Right renal pelvis (tissue), 4 donors: Measurements from ENCODE around the gene CNDP2. TPM values are rescaled to one million over a fixed set of nuclear protein-coding genes. Genes with fewer than 3 reads are reported as not detected.
"Not testable (repeated sequence)": the region's sequence is repeated elsewhere in the genome, so short reads cannot be mapped to it uniquely, and the experiment has no call there.

Experiments used
- DNase-seq, 4 donors: peaks; one replicate each; pipeline ENCODE4 v3.0.0-alpha.2; 2013; ENCODE audit warnings: low read depth in 4 of 4, low spot score in 3 of 4, missing footprints in 1 of 4
- polyA plus RNA-seq, 4 donors: library from polyadenylated mRNA; unstranded; fragments of 120-200 nt; gene quantifications; one replicate each; pipeline ENCODE4 v1.2.1, GENCODE V29; 2013; ENCODE audit not compliant: insufficient read length in 4 of 4

The CNDP2 gene
- polyA plus RNA-seq, 4 donors = 263 to 289 (median 279) TPM

GRCh38 chr18:74515620-74516231, 19.6 kb downstream of the CNDP2 start:
- DNase-seq = no peak

- no peak for DNase-seq
These were observed 20.4 kb downstream of the CNDP2 start for GRCh38 chr18:74516271-74517235.

- no peak for DNase-seq
These were observed 21.1 kb downstream of the CNDP2 start for GRCh38 chr18:74517236-74517630.

- no peak for DNase-seq
These were observed 22.5 kb downstream of the CNDP2 start for GRCh38 chr18:74518456-74519295.

- no peak for DNase-seq
These were observed 23.3 kb downstream of the CNDP2 start for GRCh38 chr18:74519320-74520095.

- DNase-seq = no peak
These were observed 24.1 kb downstream of the CNDP2 start for GRCh38 chr18:74520096-74520833.

- DNase-seq = no peak
These were observed 25.0 kb downstream of the CNDP2 start for GRCh38 chr18:74521068-74521725.

GRCh38 chr18:74522635-74523548, 26.7 kb downstream of the CNDP2 start:
- DNase-seq = no peak

- DNase-seq = peak in 1 of 4 donors; percentile 55
These were observed 27.9 kb downstream of the CNDP2 start for GRCh38 chr18:74524097-74524496.

- DNase-seq = not testable (repeated sequence)
These were observed 28.8 kb downstream of the CNDP2 start for GRCh38 chr18:74524915-74525314.

GRCh38 chr18:74525741-74526140, 29.6 kb downstream of the CNDP2 start:
- DNase-seq = no peak

GRCh38 chr18:74526488-74526887, 30.3 kb downstream of the CNDP2 start:
- DNase-seq = no peak

- DNase-seq = no peak
These were observed 32.3 kb downstream of the CNDP2 start for GRCh38 chr18:74528478-74528877.

- no peak for DNase-seq
These were observed 32.8 kb downstream of the CNDP2 start for GRCh38 chr18:74528913-74529312.

GRCh38 chr18:74529378-74529777, 33.2 kb downstream of the CNDP2 start:
- DNase-seq = no peak

GRCh38 chr18:74529811-74530583, 33.8 kb downstream of the CNDP2 start:
- no peak for DNase-seq

- no peak for DNase-seq
These were observed 34.4 kb downstream of the CNDP2 start for GRCh38 chr18:74530584-74530862.
